GM19438 (cell line): Measurements from ENCODE around the gene CADM1.
"Not testable (repeated sequence)": the region's sequence is repeated elsewhere in the genome, so short reads cannot be mapped to it uniquely, and the experiment has no call there.

Source experiments
- ATAC-seq: cut with Tn5 transposase; IDR thresholded peaks from one replicate; pipeline ENCODE4 v1.9.1; 2021; ENCODE audit warnings: low read depth; ENCODE audit not compliant: unreplicated experiment

CADM1 gene

DNA sequence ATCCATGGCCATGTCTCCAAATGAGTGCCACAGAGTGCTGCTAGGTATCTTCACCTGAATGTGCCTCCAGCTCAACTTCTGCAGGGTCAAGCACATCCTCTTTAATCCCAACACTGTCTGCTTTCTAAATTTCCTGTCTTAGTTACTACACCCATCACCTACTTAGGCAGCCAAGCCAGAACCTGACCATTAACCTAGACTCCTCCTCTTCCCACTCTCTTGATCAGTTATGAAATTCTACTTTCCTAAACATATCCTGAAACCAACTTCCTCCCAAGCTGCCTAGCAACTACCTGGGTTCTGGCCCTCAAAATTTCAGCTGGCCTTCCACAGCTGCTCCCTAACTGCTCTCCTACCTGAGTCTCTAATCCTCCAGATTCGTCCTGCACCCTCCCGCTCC lies 22.7 kb downstream of the CADM1 start:
- no peak for ATAC-seq

DNA sequence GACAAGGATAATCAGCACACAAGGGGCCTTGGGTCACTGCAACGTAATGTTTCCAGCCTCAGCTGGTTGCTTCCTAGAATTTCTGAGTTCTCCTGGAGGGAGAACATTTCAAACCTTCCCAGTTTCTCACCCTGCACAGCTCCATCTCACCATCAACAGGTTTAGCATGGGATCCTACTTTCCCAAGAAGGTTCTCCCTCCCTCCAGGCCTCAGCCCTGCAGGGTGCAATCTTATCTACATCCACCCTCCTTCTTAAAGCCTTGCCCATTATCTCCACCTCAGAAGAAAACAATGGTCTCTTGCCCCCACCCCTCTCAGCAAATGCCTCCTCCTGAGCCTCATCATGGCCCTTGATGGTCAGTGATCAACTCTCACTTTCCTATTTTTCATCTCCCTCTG lies 23.6 kb downstream of the CADM1 start:
- no peak for ATAC-seq

DNA sequence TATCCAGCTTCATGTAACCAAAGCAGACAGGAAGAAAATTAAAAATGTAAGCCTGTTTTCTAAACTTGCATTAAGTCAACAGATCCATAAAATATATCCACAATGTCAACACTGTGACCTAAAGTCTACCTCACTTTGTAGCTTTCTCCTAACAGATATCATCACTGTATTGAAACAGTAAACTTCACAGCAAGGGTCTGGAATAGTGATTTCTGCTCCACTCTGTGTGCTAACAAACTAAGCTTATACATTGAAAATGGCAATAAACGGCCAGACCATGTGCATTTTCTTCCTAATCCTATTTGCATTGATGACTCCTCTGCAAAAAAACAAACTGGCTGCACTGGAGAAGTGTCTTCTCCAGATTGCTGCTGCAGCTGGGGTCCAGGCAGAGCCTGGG lies 26.8 kb downstream of the CADM1 start:
- no peak for ATAC-seq

DNA sequence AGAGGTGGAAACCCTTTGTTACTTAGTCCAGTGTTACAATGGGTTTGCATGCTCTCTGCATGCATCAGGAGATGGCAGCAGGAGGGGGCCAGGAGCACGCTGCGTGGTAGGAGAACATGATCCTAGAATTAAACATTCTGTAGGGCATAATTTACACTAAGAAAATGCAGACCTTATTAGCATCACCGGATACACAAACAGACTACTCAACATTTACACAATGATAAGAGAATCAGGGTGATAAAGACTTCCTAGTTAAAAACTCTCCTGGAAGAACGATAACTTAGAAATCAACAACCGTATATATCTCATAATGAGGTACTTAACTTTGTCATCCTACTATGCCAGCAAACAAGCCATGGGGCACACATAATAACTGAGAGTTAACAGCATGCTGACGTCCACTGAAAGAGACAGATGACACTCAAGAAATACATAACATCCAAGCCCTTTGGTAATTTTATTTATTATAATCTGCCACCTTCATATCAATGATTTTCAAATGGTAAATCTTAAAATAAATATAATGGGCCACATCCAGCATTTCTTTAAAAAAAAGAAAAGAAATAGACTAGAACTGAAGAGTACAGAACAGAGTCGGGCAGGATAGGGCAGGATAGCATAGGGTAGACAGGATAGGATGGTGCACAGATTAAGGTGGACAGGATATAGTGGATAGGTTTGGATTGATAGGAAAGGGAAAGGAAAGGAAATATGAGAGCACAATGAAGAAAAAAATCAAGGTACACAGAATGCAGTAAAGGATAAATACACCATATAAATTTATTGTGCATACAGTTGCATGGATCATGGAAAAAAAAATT lies 27.5 kb downstream of the CADM1 start:
- no peak for ATAC-seq

DNA sequence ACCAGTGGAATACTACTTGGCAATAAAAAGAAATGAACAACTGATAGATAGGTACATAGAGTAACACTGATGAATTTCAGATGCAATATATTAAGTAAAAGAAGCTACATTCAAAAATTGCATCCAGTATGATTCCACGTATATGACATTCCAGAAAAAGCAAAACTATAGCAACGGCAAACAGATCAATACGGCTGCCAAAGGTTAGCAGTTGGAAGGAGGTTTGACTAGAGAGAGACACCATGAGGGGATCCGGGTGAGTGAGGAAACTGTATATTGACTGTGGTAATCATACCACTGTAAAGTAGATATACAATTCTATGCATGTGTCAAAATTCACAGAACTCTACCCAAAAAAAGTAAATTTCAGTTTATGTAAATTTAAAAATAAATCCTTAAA lies 28.7 kb downstream of the CADM1 start:
- no peak for ATAC-seq

DNA sequence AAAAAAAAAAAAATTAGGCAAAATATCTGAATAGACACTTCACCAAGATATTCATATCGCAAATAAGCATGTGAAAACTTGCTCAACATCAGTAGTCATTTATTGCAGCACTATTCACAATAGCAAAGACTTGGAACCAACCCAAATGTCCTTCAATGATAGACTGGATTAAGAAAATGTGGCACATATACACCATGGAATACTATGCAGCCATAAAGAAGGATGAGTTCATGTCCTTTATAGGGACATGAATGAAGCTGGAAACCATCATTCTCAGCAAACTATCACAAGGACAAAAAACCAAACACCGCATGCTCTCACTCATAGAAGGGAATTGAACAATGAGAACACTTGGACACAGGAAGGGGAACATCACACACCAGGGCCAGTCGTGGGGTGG lies 29.9 kb downstream of the CADM1 start:
- ATAC-seq = not testable (repeated sequence)

DNA sequence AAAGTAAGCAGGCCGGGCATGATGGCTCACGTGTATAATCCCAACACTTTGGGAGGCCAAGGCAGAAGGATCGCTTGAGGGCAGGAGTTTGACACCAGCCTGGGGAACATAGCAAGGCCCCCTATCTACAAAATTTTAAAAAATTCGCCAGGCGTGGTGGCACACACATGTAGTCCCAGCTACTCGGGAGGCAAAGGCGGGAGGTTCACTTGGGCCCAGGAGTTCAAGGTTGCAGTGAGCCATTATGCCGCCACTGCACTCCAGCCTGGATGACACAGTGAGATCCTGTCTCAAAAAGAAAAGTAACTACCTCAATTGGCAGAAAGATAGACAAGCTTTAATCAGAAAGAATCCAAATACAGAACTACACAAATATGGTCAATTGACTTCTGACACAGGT lies 31.0 kb downstream of the CADM1 start:
- no peak for ATAC-seq

DNA sequence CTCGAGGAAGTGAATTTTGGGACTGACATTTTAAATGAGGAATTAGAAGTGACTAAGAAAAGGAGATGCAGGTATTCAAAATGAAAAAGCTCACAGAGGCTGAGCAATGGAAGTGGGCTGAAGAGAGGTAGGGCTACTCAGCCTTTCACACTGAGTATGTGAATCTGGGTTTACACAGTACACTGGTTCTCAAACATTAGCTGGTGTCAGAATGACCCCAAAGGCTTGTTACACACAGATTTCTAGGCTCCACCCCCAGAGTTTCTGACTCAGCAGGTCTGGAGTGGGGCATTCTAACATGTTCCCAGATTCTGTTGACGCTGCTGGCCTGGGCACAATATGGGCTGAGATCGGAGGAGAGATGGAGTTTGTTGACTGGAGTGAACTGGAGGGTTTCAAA lies 32.8 kb downstream of the CADM1 start:
- ATAC-seq = no peak

DNA sequence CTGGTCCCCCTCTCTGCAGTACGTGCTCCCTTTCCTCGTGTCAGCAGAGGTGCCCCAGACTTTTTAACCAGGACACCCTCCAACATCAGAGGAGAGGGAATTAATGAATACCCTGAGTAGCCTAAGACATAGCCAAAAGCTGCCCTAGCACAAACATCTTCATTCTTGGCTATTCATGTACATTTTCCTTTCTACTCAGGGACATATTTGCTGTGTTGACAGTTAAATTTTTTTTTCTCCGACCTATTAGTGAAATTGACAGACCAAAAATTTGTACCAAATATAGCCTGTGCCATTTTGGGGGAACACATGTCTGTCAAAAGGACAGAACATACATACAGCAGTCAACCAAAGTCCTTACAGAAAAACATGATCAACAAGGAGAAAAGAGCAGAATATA lies 33.3 kb downstream of the CADM1 start:
- ATAC-seq = no peak

DNA sequence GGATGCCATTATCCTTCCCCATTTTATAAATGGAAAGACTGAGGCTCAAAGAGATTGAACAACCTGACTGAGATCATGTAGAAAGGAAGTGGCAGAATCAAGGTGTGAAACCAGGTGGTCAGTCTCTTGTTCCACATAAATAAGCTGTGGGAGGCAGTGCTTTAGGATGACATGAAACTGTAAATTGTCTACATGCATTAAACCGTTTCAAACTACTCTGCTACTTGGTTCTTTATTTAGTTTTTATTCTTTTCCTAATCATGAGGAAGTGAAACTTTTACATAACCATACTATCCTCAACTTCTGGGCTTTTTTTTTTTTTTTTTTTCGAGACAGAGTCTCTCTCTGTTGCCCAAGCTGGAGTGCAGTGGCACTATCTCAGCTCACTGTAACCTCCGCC lies 34.9 kb downstream of the CADM1 start:
- no peak for ATAC-seq

DNA sequence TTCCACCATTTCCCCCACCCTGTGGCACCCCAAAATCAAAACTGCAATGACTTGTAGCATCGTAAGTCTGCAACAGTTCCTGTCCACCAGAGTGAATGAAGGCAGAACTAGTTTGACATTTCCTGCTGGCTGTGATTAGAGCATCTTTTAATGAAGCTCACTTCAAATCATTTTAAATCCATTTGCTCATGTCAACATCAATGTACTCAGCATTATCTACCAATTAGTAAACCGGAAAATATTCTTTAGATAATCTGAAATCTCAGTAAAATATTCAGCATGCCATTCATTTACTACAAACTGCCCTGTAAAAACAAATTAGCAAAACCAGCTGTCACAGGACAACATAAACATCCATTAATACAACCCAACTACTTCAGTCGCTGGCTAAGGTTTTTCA lies 38.1 kb downstream of the CADM1 start:
- ATAC-seq = no peak

DNA sequence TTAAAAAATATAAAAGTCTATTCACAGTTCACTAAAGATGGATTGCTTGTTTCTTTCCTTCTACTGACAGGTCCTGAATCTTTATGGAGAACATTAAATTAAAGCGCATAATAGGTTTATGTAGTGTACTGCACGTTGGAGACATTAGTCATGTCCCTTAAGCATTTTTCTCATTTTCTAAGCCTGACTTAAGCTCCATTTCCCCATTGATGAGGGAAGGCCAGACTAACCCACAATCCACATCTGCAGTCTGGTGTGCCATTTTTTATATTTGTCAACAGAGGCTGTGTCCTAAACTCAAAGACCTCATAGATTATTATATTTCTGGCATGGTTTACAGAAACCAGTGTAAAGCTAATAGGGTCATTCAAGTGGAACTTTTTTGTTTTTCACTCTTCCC lies 39.9 kb downstream of the CADM1 start:
- no peak for ATAC-seq

DNA sequence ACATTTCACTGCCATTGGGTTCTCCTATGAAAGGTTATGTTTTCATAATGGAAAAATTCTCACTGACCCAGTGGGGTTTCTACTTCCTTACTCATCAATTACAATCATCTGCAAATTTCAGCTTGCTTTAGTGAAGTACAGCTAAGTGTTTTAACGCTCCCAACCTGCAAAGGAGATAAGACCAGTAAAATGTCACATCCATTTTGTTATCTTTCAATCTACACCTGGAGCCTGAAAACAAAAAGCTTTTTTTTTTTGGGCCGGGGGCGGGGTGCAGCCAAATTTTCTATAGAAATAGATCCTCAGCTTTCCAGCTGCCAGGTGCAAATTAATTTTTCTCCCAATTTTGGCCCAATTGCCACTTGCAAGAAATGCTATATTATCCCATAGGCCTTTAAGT lies 40.6 kb downstream of the CADM1 start:
- ATAC-seq = no peak

DNA sequence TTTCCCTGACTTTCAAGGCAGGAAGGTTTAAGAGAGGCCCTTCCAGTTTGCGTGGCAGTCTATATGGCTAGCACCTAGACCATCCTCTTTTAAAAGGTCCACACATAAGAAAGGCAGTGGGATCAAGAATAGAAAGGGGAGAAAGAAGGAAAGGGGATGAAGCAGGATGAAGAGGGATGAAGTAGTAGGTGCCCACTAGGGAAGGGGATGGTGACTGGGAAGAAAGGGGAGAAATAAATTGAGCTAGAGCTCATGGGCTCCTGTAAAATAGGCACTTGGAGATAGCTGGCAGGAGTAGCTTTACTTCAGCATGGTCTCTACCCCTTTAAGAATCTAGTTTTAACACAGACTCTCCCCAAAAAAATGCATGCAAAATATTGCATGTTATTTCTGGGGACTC lies 41.5 kb downstream of the CADM1 start:
- no peak for ATAC-seq

DNA sequence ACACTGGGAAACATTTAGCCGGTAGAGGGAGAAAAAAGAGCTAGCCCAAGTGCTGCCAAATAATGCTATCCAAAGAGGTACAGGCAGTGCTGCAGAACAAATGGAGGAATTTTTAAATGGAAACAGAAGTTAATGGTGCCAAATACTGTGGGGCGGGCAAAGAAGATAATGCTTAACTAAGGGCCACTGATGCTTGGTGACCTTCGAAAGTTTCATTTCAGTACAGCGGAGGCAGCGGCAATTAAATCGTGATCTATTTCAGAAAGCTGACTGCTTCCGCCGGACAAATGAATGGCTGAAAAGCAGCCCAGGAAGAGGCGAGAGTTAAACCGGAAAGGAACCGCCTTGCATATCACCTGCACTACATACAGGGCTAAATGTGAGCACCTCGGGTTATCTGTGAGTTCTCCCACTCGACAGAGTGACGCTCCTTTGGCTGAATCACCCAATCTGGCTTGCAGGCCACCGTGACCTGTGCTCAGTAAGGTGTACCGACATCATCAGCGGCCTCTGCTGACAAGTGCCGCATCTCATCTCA lies 42.1 kb downstream of the CADM1 start:
- no peak for ATAC-seq

DNA sequence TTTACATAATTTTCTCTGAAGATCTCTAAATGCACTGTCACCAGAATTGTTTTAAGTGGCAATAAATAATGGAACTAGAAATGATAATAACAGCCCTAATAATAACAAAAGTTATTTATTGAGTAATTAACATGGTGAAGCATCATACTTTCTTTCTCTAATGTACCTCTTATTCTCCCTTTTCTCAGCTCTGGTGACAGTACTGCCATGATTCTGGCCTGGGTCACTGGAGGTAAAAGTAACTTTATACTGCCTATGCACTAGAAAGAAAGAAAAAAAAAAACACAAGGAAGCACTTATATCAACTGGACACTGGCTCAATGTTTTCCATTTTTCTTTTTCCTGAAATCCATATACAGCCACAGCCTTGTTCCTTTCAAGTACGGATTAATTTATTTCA lies 43.7 kb downstream of the CADM1 start:
- no peak for ATAC-seq

DNA sequence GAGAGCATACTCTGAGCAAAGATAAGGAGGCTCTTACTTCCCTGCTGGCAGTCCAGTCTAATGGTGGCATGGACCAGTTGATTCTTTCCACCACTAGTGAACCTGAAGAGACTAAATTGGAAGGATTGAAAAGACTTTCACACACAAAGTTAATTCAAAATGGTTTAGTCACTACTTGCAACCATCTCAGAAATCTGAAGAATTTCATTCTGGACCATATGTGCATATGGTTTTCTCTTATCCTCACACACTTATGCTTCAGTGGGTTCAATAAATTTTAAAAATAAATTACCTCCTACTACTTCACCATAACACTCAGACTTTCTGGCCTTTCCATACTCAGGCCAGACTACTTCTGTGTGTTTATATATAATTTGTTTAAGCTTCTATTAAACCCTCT lies 44.7 kb downstream of the CADM1 start:
- ATAC-seq = no peak

DNA sequence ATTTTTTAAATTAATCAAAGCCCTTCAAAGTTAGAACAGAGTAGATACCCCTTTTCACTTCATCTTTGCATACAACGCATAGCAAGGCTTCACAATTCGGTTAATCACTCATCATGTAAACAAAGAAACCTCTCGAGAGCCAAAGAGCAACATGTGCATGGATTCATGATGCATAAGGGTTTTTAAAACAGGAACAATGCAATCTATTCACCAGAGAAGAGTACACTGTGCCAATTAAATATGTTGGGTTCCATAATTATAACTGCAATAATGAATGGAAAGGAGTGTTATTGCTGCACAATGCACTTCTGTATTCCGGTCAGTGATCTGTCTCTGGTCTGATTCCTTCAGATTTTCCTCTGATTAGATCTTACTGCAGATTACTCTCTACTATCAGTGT lies 45.3 kb downstream of the CADM1 start:
- ATAC-seq = no peak

DNA sequence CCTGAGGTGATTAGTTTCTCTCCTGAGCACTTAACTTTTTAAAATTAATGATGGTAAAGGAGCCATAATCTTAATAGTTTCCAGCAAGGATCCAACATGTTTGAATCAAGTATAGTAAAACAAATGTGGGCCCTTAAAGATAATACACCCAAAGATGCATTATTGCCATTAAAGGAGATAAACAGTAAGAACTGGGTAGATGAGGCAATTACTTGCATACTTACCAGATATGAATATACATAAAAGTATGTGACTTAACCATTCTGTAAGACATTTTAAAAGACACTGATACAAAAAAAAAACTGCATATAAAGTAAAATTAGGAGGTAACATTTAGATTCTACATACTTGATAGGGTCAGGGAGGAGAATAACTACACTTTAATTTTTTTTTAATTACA lies 48.2 kb downstream of the CADM1 start:
- ATAC-seq = no peak

DNA sequence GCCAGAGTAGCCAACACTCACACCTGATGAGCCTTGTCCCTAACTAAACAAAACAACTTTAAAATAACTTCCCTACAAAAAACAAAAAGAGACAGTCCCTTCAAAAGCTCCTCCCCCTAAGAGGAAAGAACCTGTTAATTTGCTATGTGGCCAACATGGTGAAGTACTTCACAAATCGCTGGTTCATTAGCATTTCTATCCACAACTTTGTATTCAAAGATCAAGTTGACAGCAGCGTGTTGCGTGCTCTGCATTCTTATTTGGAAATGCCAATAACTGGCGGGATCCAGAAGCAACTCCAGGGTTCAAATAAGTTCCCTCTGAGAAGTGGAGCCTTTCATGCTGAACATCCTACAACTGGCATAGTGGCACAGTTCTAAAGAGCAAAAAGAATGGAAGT lies 48.6 kb downstream of the CADM1 start:
- ATAC-seq = no peak

DNA sequence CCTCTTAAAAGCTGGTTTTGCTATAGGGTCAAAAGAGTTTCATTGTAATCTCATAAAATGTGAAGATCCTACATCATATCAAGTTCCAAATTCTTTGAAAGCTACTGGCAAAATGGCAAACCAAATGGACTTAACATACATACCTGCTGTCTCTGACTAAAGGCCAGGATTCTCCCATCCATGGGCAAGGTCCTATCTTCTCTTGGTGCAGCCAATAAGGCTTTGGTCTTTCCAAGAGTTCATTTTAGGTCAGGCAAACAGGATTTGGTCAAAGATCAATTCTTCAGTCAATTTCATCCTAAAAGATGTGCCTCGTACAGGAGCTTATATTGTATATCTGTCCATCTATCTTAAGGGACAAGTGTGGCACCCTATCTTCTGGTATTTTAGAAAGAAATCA lies 49.7 kb downstream of the CADM1 start:
- no peak for ATAC-seq

DNA sequence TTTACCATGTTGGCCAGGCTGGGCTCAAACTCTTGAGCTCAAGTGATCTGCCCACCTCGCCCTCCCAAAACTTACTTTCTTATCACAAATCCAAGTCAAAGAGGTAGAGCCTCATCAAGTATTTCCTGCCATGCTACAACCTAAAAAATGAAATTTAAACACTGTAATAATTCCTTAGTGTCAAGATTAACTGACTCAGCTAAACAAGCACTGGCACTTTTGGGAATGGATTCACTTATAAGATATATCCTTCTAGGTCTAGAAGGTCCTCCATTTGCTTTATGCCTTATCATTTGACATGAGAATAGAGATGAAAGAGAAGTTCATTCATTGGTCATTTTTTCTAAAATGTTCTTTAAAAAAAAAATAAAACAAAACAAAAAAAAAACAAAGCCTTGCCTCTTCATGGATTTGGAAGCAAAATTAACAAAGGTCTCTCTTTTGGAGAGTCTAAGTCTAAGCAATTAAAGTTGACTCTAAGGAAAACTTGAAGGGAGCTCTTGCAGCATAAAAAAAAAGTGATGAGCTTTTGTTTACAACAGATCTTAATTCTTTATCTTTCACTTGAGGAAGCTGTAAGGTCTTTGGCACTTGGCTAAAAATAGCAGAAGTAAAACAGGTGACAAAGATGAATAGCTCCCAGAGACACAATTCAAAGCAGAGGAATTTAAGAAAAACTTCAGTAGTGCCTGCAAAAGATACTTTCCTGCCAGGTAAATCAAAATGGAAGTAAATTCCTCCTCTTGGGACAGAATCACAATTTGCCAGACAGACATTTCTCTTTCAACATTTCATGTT lies 50.3 kb downstream of the CADM1 start:
- no peak for ATAC-seq
